CD14-positive monocyte (primary cell): ENCODE results near the gene SPNS1. TPM values are rescaled to one million over a fixed set of nuclear protein-coding genes. Genes with fewer than 3 reads are reported as not detected.

ENCODE experiments used
- DNase-seq, 3 donors: peaks; one replicate each; pipeline ENCODE4 v3.0.0-alpha.2; 2011 to 2022
- H2AFZ ChIP-seq: 2 replicates; pipeline ENCODE4 v1.6.0; 2012; ENCODE audit warnings: mild to moderate bottlenecking, low read depth, low read length, inconsistent platforms; ENCODE audit not compliant: insufficient read depth, poor library complexity, severe bottlenecking
- H3K27ac ChIP-seq, 2 donors: 1 replicate in 1 of 2; 2 replicates in 1 of 2; pipeline ENCODE4 v1.5.1; 2012 to 2013; ENCODE audit warnings: low read length in 2 of 2, control low read depth in 1 of 2, inconsistent platforms in 1 of 2, low read depth in 1 of 2, mild to moderate bottlenecking in 1 of 2
- H3K27me3 ChIP-seq, 2 donors: one replicate each; pipeline versions ENCODE4 v1.6.0 to v1.6.1; 2011 to 2013; ENCODE audit warnings: low read length in 2 of 2; ENCODE audit not compliant: control insufficient read depth in 2 of 2, insufficient read depth in 2 of 2
- H3K36me3 ChIP-seq, 2 donors: replicated peaks in 1 of 2; 1 replicate in 1 of 2; 2 replicates in 1 of 2; pipeline versions ENCODE4 v1.5.1 to v1.6.1; 2012 to 2013; ENCODE audit warnings: low read length in 2 of 2, control low read depth in 1 of 2, inconsistent platforms in 1 of 2, mild to moderate bottlenecking in 1 of 2; ENCODE audit not compliant: insufficient read depth in 2 of 2, control insufficient read depth in 1 of 2
- H3K4me1 ChIP-seq, 2 donors: 1 replicate in 1 of 2; 2 replicates in 1 of 2; pipeline versions ENCODE4 v1.5.1 to v1.6.1; 2012 to 2013; ENCODE audit warnings: low read length in 2 of 2, control low read depth in 1 of 2, inconsistent platforms in 1 of 2, mild to moderate bottlenecking in 1 of 2, moderate library complexity in 1 of 2; ENCODE audit not compliant: insufficient read depth in 2 of 2, control insufficient read depth in 1 of 2
- H3K4me2 ChIP-seq: replicated peaks from 2 replicates; pipeline ENCODE3; 2012; ENCODE audit warnings: low read length, moderate library complexity, mild to moderate bottlenecking; ENCODE audit not compliant: poor library complexity, severe bottlenecking; ENCODE audit errors: extremely low read depth
- H3K4me3 ChIP-seq, 3 experiments: fragments of 200-600 bp in 1 of 3; sonication (generic) in 1 of 3; replicated peaks in 1 of 3; 1 replicate in 2 of 3; 2 replicates in 1 of 3; pipeline ENCODE4 v1.5.1; 2011 to 2013; ENCODE audit warnings: low read length in 3 of 3, mild to moderate bottlenecking in 3 of 3, control low read depth in 2 of 3, low read depth in 2 of 3, inconsistent platforms in 1 of 3, moderate library complexity in 1 of 3
- H3K79me2 ChIP-seq: 2 replicates; pipeline ENCODE4 v1.6.0; 2012; ENCODE audit warnings: mild to moderate bottlenecking, control low read depth, inconsistent platforms, low read length, moderate library complexity; ENCODE audit not compliant: insufficient read depth
- H3K9ac ChIP-seq: 2 replicates; pipeline ENCODE4 v1.6.0; 2017; ENCODE audit warnings: low read length, mild to moderate bottlenecking; ENCODE audit not compliant: insufficient read depth, poor library complexity, severe bottlenecking
- H3K9me3 ChIP-seq, 2 donors: replicated peaks in 1 of 2; 1 replicate in 1 of 2; 2 replicates in 1 of 2; pipeline versions ENCODE4 v1.5.1 to v1.6.1; 2012 to 2013; ENCODE audit warnings: low read length in 2 of 2, control low read depth in 1 of 2; ENCODE audit not compliant: control insufficient read depth in 1 of 2, insufficient read depth in 1 of 2
- H4K20me1 ChIP-seq: 2 replicates; pipeline ENCODE4 v1.6.0; 2012; ENCODE audit warnings: mild to moderate bottlenecking, low read length, control low read depth, moderate library complexity; ENCODE audit not compliant: insufficient read depth
- H3K27ac Mint-ChIP-seq, 7 donors: one replicate each; pipeline ENCODE4 v1.8.0; 2020; ENCODE audit warnings: mild to moderate bottlenecking in 7 of 7, mixed read lengths in 7 of 7, moderate library complexity in 6 of 7, inconsistent platforms in 2 of 7
- H3K27me3 Mint-ChIP-seq, 3 donors: one replicate each; pipeline ENCODE4 v1.8.0; 2021 to 2022; ENCODE audit warnings: low read depth in 3 of 3, mild to moderate bottlenecking in 3 of 3, mixed read lengths in 3 of 3, moderate library complexity in 3 of 3, inconsistent platforms in 1 of 3
- H3K36me3 Mint-ChIP-seq, 2 donors: one replicate each; pipeline ENCODE4 v1.8.0; 2020; ENCODE audit warnings: mixed read lengths in 2 of 2, inconsistent platforms in 1 of 2, mild to moderate bottlenecking in 1 of 2
- H3K4me1 Mint-ChIP-seq: one replicate; pipeline ENCODE4 v1.8.0; 2020; ENCODE audit warnings: mild to moderate bottlenecking, mixed read lengths
- H3K4me3 Mint-ChIP-seq, 2 donors: one replicate each; pipeline ENCODE4 v1.8.0; 2020; ENCODE audit warnings: mild to moderate bottlenecking in 2 of 2, mixed read lengths in 2 of 2, moderate library complexity in 1 of 2
- H3K9me3 Mint-ChIP-seq, 7 donors: one replicate each; pipeline ENCODE4 v1.8.0; 2020 to 2022; ENCODE audit warnings: mixed read lengths in 7 of 7, mild to moderate bottlenecking in 6 of 7, moderate library complexity in 6 of 7, inconsistent platforms in 2 of 7
- CTCF ChIP-seq: fragments of 200-600 bp; IDR thresholded peaks from one replicate; pipeline ENCODE4 v1.8.0; 2022; ENCODE audit warnings: antibody characterized with exemption, mild to moderate bottlenecking
- WGBS: methylation state at CpG from one replicate; pipeline ENCODE4 v1.1.5; 2013; ENCODE audit warnings: missing lambda C conversion rate; ENCODE audit not compliant: insufficient coverage; 5-methylcytosine and 5-hydroxymethylcytosine counted together
- intact Hi-C, 2 donors: fragments of 100-400 bp; cut with micrococcal nuclease; formaldehyde crosslinking; loops; one replicate each; pipeline versions ENCODE4 v1.15.0 to v1.15.1; 2023
- polyA plus RNA-seq, 3 donors: library from polyadenylated mRNA; depleted of rRNA in 1 of 3; unstranded in 2 of 3; stranded (reverse) in 1 of 3; fragments of 300-500 nt in 2 of 3; fragments of >200 nt in 1 of 3; fragmentation: Illumina TruSeq in 2 of 3; gene quantifications; 1 replicate in 2 of 3; 2 replicates in 1 of 3; pipeline ENCODE4 v1.2.3, GENCODE V29; 2012 to 2021

Gene SPNS1
- polyA plus RNA-seq, 3 donors = 93.4 to 104 (median 97.2) TPM

- Mint-ChIP-seq H3K36me3 (peaks cover 34 to 45% of the 10 kb centered on the region in 2 donors), H3K4me3 (no peak overlapping the region), H3K27me3 (peaks cover 2 to 12% (median 7%) of the 10 kb centered on the region in 3 donors), H3K9me3 (peaks cover 7 to 10% (median 7%) of the 10 kb centered on the region in 7 donors), H3K4me1 (no peaks in the 10 kb centered on the region), H3K27ac (peak overlapping the region in 2 of 7 donors; percentile 35 to 42)
- H3K27ac ChIP-seq = no peak overlapping the region
- H3K4me3 ChIP-seq = no peak overlapping the region
- no peaks in the 10 kb centered on the region for H3K27me3 ChIP-seq
- H4K20me1 ChIP-seq = no peaks in the 10 kb centered on the region
- no peaks in the 10 kb centered on the region for H3K79me2 ChIP-seq
- H3K4me1 ChIP-seq = no peaks in the 10 kb centered on the region
- H3K9ac ChIP-seq = no peak overlapping the region
- peaks cover 26 to 40% of the 10 kb centered on the region in 2 donors for H3K36me3 ChIP-seq
- no peak for TF ChIP-seq CTCF
- WGBS = 97% methylated on average over 8 of the region's 8 CpGs
- H2AFZ ChIP-seq = no peak overlapping the region
- intact Hi-C loops = no loop called here
- H3K9me3 ChIP-seq = peaks cover 0 to 7% of the 10 kb centered on the region in 2 donors
- H3K4me2 ChIP-seq = no peak overlapping the region
- no peak for DNase-seq
These were observed 17.1 kb downstream of the SPNS1 start for GRCh38 chr16:28991687-28992086.

- no peaks in the 10 kb centered on the region for H3K4me1 Mint-ChIP-seq
- H3K36me3 Mint-ChIP-seq = peaks cover 29 to 37% of the 10 kb centered on the region in 2 donors
- no peaks in the 10 kb centered on the region for H4K20me1 ChIP-seq
- H3K27ac Mint-ChIP-seq = no peak overlapping the region
- no peak overlapping the region for H3K4me3 ChIP-seq
- no peak overlapping the region for H3K27ac ChIP-seq
- no peak overlapping the region for H3K4me2 ChIP-seq
- no peaks in the 10 kb centered on the region for H3K4me1 ChIP-seq
- H3K79me2 ChIP-seq = no peaks in the 10 kb centered on the region
- TF ChIP-seq CTCF = no peak
- H3K36me3 ChIP-seq = peaks cover 18 to 32% of the 10 kb centered on the region in 2 donors
- intact Hi-C loops = no loop called here
- H3K27me3 ChIP-seq = no peaks in the 10 kb centered on the region
- no peak overlapping the region for H3K4me3 Mint-ChIP-seq
- no peak overlapping the region for H3K9ac ChIP-seq
- WGBS = 84% methylated on average over 4 of the region's 10 CpGs
- no peak for DNase-seq
- H3K27me3 Mint-ChIP-seq = peaks cover 2 to 12% (median 7%) of the 10 kb centered on the region in 3 donors
- H3K9me3 Mint-ChIP-seq = peaks cover 0 to 2% (median under 1%) of the 10 kb centered on the region in 7 donors
- H2AFZ ChIP-seq = no peak overlapping the region
- H3K9me3 ChIP-seq = no peaks in the 10 kb centered on the region
These were observed 17.9 kb downstream of the SPNS1 start for GRCh38 chr16:28992496-28992895.
